Measurements from ENCODE around the gene CAMSAP2. TPM values are rescaled to one million over a fixed set of nuclear protein-coding genes. Genes with fewer than 3 reads are reported as not detected.
A peak's percentile ranks its signal among the peaks of the same experiment; 100 is the strongest.

Gene CAMSAP2
- total RNA-seq, 1 donor from 2014 or later, result 39.5 TPM

DNA sequence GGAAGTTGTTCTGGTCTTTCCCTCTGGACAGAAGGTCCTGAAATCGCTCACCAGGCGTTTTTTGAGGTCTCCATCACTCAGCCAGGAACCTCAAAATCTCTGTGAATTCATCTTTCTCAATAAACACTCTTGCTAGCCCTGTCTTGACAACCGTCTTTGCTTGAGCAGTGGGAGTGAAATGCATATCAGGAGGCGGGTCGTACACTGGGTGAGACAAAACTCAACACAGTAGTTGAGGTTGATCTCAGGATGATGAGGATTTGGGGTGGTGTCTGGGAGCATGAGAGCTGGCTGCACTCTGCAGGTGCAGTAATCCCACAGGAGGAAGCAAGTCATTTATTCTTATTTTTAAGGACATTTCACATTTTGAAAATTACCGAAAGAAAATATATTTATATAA lies 136.0 kb downstream of the CAMSAP2 start:
- H3K4me3 Mint-ChIP-seq (ENCODE audit: unreplicated experiment), result no peak overlapping the region
- peaks cover 7% of the 10 kb centered on the region for H3K27me3 Mint-ChIP-seq (ENCODE audit: unreplicated experiment)
- no peaks in the 10 kb centered on the region for H3K36me3 Mint-ChIP-seq (ENCODE audit: low read depth, unreplicated experiment)
- no peak for TF ChIP-seq CTCF (IDR thresholded peaks at IDR 0.05; ENCODE audit: unreplicated experiment)
- no peak for DNase-seq (ENCODE audit: low spot score)
- H3K9me3 Mint-ChIP-seq (ENCODE audit: unreplicated experiment), result no peaks in the 10 kb centered on the region
- peaks cover 10% of the 10 kb centered on the region for H3K4me1 Mint-ChIP-seq (ENCODE audit: unreplicated experiment)
- no peak overlapping the region for H3K27ac Mint-ChIP-seq (ENCODE audit: unreplicated experiment)

GRCh38 chr1:200875416-200875815 lies 136.7 kb downstream of the CAMSAP2 start:
- Mint-ChIP-seq H3K27me3 (ENCODE audit: unreplicated experiment) (peaks cover 7% of the 10 kb centered on the region), H3K4me1 (ENCODE audit: unreplicated experiment) (peaks cover 10% of the 10 kb centered on the region), H3K27ac (ENCODE audit: unreplicated experiment) (peak overlapping the region; percentile 92), H3K36me3 (ENCODE audit: low read depth, unreplicated experiment) (no peaks in the 10 kb centered on the region), H3K4me3 (ENCODE audit: unreplicated experiment) (no peak overlapping the region), H3K9me3 (ENCODE audit: unreplicated experiment) (no peaks in the 10 kb centered on the region)
- no peak for TF ChIP-seq CTCF (IDR thresholded peaks at IDR 0.05; ENCODE audit: unreplicated experiment)
- no peak for DNase-seq (ENCODE audit: low spot score)

DNA sequence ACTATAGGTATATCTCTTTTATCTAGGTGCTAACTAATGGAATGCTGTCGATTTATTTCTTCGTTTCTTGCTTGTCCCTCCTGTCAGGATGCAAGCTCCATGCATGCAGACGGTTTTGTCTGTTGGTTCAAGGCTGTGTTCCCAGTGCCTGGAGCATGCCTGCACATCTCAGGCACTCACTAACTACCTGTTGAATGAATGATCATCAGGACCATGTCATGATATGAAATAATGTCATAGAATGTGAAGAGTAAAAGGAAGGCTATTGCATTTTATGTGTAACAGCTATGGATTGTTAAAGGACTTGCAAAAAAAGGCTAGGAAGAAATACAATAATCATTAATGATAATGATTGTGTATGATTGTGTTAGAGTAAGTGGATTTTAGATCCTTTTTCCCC lies 138.3 kb downstream of the CAMSAP2 start:
- H3K4me3 Mint-ChIP-seq (ENCODE audit: unreplicated experiment), result no peak overlapping the region
- no peak for TF ChIP-seq CTCF (IDR thresholded peaks at IDR 0.05; ENCODE audit: unreplicated experiment)

DNA sequence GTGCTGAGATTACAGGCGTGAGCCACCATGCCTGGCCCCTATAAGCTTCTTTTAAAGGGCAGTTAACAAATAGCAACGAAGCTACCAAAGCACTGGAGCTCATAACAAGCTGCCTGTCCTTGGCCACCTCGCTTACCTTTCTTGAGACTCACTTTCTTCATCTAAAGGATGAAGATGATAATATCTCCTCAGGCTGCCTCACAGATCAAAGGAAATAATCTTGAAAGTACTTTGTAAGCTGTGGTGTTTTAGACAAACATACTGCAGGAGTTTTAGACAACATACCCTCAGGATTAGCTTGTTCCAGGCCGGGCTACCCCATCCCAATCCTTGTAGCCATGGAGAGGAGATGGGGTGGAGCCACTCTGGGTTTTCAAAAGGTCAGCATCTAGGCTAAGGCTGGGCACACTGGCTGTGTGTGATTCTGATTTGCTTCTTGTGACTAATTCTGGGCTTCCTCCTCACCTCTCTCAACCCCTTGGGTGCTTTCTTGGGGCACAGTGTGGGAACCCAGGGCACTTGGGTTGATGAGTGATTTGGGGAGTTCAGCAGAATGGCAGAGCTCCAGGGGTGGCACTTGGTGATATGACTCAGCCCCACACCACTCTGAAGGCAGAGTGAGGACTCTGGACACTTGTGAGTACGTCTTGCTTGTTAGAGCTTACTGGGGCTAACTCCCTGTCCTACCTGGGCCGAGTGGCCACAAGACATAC lies 139.3 kb downstream of the CAMSAP2 start:
- Mint-ChIP-seq H3K27me3 (ENCODE audit: unreplicated experiment) (no peaks in the 10 kb centered on the region), H3K9me3 (ENCODE audit: unreplicated experiment) (no peaks in the 10 kb centered on the region), H3K4me1 (ENCODE audit: unreplicated experiment) (peaks cover 10% of the 10 kb centered on the region)

More for the DNA sequence above, 138.3 kb downstream of the CAMSAP2 start:
- Mint-ChIP-seq H3K27me3 (ENCODE audit: unreplicated experiment) (peaks cover 4% of the 10 kb centered on the region), H3K36me3 (ENCODE audit: low read depth, unreplicated experiment) (no peaks in the 10 kb centered on the region), H3K27ac (ENCODE audit: unreplicated experiment) (no peak overlapping the region), H3K4me1 (ENCODE audit: unreplicated experiment) (peaks cover 10% of the 10 kb centered on the region), H3K9me3 (ENCODE audit: unreplicated experiment) (no peaks in the 10 kb centered on the region)
- DNase-seq (ENCODE audit: low spot score), result no peak

More for the DNA sequence above, 139.3 kb downstream of the CAMSAP2 start:
- H3K27ac Mint-ChIP-seq (ENCODE audit: unreplicated experiment), result no peak overlapping the region
- no peak for DNase-seq (ENCODE audit: low spot score)
- no peak overlapping the region for H3K4me3 Mint-ChIP-seq (ENCODE audit: unreplicated experiment)
- no peak for TF ChIP-seq CTCF (IDR thresholded peaks at IDR 0.05; ENCODE audit: unreplicated experiment)
- no peaks in the 10 kb centered on the region for H3K36me3 Mint-ChIP-seq (ENCODE audit: low read depth, unreplicated experiment)

Measured in endothelial cell (in vitro differentiated cells).